ENCODE data around the gene CECR2.

GRCh38 chr22:17508110-17508509 is 138.8 kb downstream of the CECR2 start:
- TF ChIP-seq BACH1 (IDR thresholded peaks at IDR 0.05; ENCODE audit: low read length) (no peak), CREB1 (IDR thresholded peaks at IDR 0.05) (no peak), RAD21 (IDR thresholded peaks at IDR 0.05 in 1 of 2, conservative IDR thresholded peaks at IDR 0.05 in 1 of 2; ENCODE audit: low read depth in 2 of 2, low read length in 2 of 2) (no peak), SRF (IDR thresholded peaks at IDR 0.05; ENCODE audit: low read depth, low read length) (no peak), ZNF274 (IDR thresholded peaks at IDR 0.05; ENCODE audit: borderline replicate concordance, extremely low read depth, low read length) (no peak), RXRA (IDR thresholded peaks at IDR 0.05; ENCODE audit: insufficient read depth, low read depth, low read length) (no peak), RFX5 (IDR thresholded peaks at IDR 0.05; ENCODE audit: borderline replicate concordance, low read depth, low read length) (no peak), SIN3A (conservative IDR thresholded peaks at IDR 0.05 in 1 of 2, IDR thresholded peaks at IDR 0.05 in 1 of 2; ENCODE audit: low read depth in 1 of 2, low read length in 2 of 2) (no peak), CTCF (IDR thresholded peaks at IDR 0.05; ENCODE audit: control extremely low read depth in 1 of 3, insufficient read depth in 1 of 3, low read depth in 1 of 3, low read length in 3 of 3) (no peak), RNF2 (IDR thresholded peaks at IDR 0.05; ENCODE audit: borderline replicate concordance, low read depth, low read length, missing control alignments, poor library complexity, severe bottlenecking) (no peak), GABPA (IDR thresholded peaks at IDR 0.05; ENCODE audit: borderline replicate concordance, insufficient read depth, low read length) (no peak), POLR2A (IDR thresholded peaks at IDR 0.05; ENCODE audit: control extremely low read depth in 1 of 2, low read depth in 2 of 2, low read length in 2 of 2) (no peak), CHD7 (IDR thresholded peaks at IDR 0.05; ENCODE audit: insufficient replicate concordance, low read length) (no peak), EZH2 (IDR thresholded peaks at IDR 0.05; ENCODE audit: low read depth, low read length, severe bottlenecking) (no peak)
